Stimulated activated CD8-positive, alpha-beta memory T cell treated with anti-CD3 and anti-CD28 coated beads, Interleukin-7, amount 100 ng/mL, for 48 hours (primary cell): Measurements from ENCODE around the gene CARD8.

Source experiments
- DNase-seq, 2 donors: peaks; one replicate each; pipeline ENCODE4 v3.0.0-alpha.2; 2020; ENCODE audit warnings: low read depth in 1 of 2; ENCODE audit errors: extremely low read depth in 1 of 2

CARD8 gene

GRCh38 chr19:48175578-48175977 lies 80.1 kb downstream of the CARD8 start:
- no peak for DNase-seq

GRCh38 chr19:48174445-48175030 lies 81.2 kb downstream of the CARD8 start:
- no peak for DNase-seq

GRCh38 chr19:48171710-48172109 lies 84.0 kb downstream of the CARD8 start:
- no peak for DNase-seq

GRCh38 chr19:48170817-48171347 lies 84.8 kb downstream of the CARD8 start:
- no peak for DNase-seq

GRCh38 chr19:48169939-48170803 lies 85.5 kb downstream of the CARD8 start, which contains the start of the genes LIG1 and ZSWIM9:
Gene LIG1, minus strand, starts transcription at chr19:48170344. Its CDS starts 4,778 bp downstream, at chr19:48165566.
Gene ZSWIM9, plus strand, starts transcription at chr19:48170680. Its CDS starts 1,123 bp downstream, at chr19:48171803.
- DNase-seq, result peak; percentile 82 to 84

GRCh38 chr19:48169578-48169938 lies 86.2 kb downstream of the CARD8 start:
- peak; percentile 62 to 76 for DNase-seq

GRCh38 chr19:48168689-48169088 lies 87.0 kb downstream of the CARD8 start:
- no peak for DNase-seq

- DNase-seq, result no peak
Observed at GRCh38 chr19:48158210-48158790, 97.4 kb downstream of the CARD8 start.
